PC-3 (cell line): ENCODE measurements around the gene SHTN1. TPM values are rescaled to one million over a fixed set of nuclear protein-coding genes. Genes with fewer than 3 reads are reported as not detected.

ENCODE experiments used
- ATAC-seq: fragments of 200-7000 bp; cut with Tn5 transposase; 2 replicates; pipeline ENCODE4 v1.9.1; 2020; ENCODE audit warnings: mild to moderate bottlenecking, moderate library complexity
- BruUV-seq: library from RNA; stranded (reverse); fragments of 400-500 nt; replicated peaks from 2 replicates; lab custom pipeline; 2021; lab: Mats Ljungman, UMichigan
- CTCF ChIA-PET: fragments of 300-600 bp; sonication (Branson Sonifier 250); formaldehyde crosslinking; loops from one replicate; lab custom pipeline; 2022; ENCODE audit warnings: antibody characterized with exemption; lab: Charles Lee
- POLR2A ChIA-PET: fragments of 300-600 bp; sonication (Branson Sonifier 250); formaldehyde crosslinking; loops from one replicate; lab custom pipeline; 2022; ENCODE audit warnings: antibody characterized with exemption; ENCODE audit not compliant: unreplicated experiment; lab: Charles Lee
- DNase-seq: peaks from one replicate; pipeline ENCODE4 v3.0.0-alpha.2; 2015
- H2AFZ ChIP-seq: fragments of 300-600 bp; sonication (generic); 2 replicates; pipeline ENCODE4 v1.6.0; 2016; ENCODE audit warnings: antibody characterized with exemption, low read length
- H3F3A ChIP-seq: fragments of 300-600 bp; sonication (generic); one replicate; pipeline ENCODE4 v1.6.0; 2017; ENCODE audit warnings: antibody characterized with exemption, low read length, control low read depth, mild to moderate bottlenecking; ENCODE audit not compliant: unreplicated experiment
- H3K27ac ChIP-seq: fragments of 300-600 bp; sonication (generic); 2 replicates; pipeline ENCODE4 v1.5.1; 2016; ENCODE audit warnings: mild to moderate bottlenecking, low read length
- H3K27me3 ChIP-seq: fragments of 300-600 bp; sonication (generic); 2 replicates; pipeline ENCODE4 v1.6.1; 2016; ENCODE audit warnings: low read length, mixed read lengths
- H3K36me3 ChIP-seq: fragments of 300-600 bp; sonication (generic); 2 replicates; pipeline ENCODE4 v1.6.1; 2016; ENCODE audit warnings: low read depth, mixed run types, low read length, mixed read lengths
- H3K4me1 ChIP-seq: fragments of 300-600 bp; sonication (generic); 2 replicates; pipeline ENCODE4 v1.5.1; 2016; ENCODE audit warnings: low read length; ENCODE audit not compliant: insufficient read depth
- H3K4me2 ChIP-seq: fragments of 300-600 bp; sonication (generic); 2 replicates; pipeline ENCODE4 v1.6.0; 2016; ENCODE audit warnings: low read length
- H3K4me3 ChIP-seq: fragments of 300-600 bp; sonication (generic); 2 replicates; pipeline ENCODE4 v1.5.1; 2016; ENCODE audit warnings: mild to moderate bottlenecking, low read length, mixed read lengths
- H3K79me2 ChIP-seq: fragments of 300-600 bp; sonication (generic); 2 replicates; pipeline ENCODE4 v1.6.1; 2017; ENCODE audit warnings: low read length, mixed read lengths
- H3K9ac ChIP-seq: fragments of 300-600 bp; sonication (generic); 2 replicates; pipeline ENCODE4 v1.6.0; 2016; ENCODE audit warnings: mild to moderate bottlenecking, low read length
- H3K9me2 ChIP-seq: fragments of 300-600 bp; sonication (generic); replicated peaks from 2 replicates; pipeline ENCODE4 v1.6.1; 2016; ENCODE audit warnings: mixed run types, low read length, mixed read lengths
- H3K9me3 ChIP-seq: fragments of 300-600 bp; sonication (generic); 2 replicates; pipeline ENCODE4 v1.6.1; 2016; ENCODE audit warnings: low read length, mixed read lengths
- H4K20me1 ChIP-seq: fragments of 300-600 bp; sonication (generic); 2 replicates; pipeline ENCODE4 v1.6.1; 2016; ENCODE audit warnings: low read length, mixed read lengths
- CTCF ChIP-seq: fragments of 300-600 bp; sonication (generic); conservative IDR thresholded peaks from 2 replicates; pipeline ENCODE4 v1.5.1; 2017; ENCODE audit warnings: antibody characterized with exemption, low read depth, mild to moderate bottlenecking, low read length
- EZH2 ChIP-seq: fragments of 300-600 bp; sonication (generic); IDR thresholded peaks from one replicate; pipeline ENCODE4 v1.6.1; 2017; ENCODE audit warnings: antibody characterized with exemption, mild to moderate bottlenecking, low read length; ENCODE audit not compliant: unreplicated experiment
- EZH2phosphoT487 ChIP-seq: fragments of 300-600 bp; sonication (generic); IDR thresholded peaks from 2 replicates; pipeline ENCODE4 v1.6.1; 2018; ENCODE audit warnings: mild to moderate bottlenecking, antibody characterized with exemption, low read length, borderline replicate concordance
- intact Hi-C: fragments of 100-400 bp; cut with micrococcal nuclease; formaldehyde crosslinking; loops from 2 replicates; pipeline ENCODE4 v1.9.0; 2023
- total RNA-seq: library from RNA; depleted of rRNA; stranded (reverse); fragments of >200 nt; gene quantifications from 2 replicates; pipeline ENCODE4 v1.2.3, GENCODE V29; 2014

The SHTN1 gene
- total RNA-seq, 1 experiment from 2014 or later = 13.0 TPM

GRCh38 chr10:116853701-116854100 lies 151.3 kb downstream of the SHTN1 start:
- TF ChIP-seq CTCF = no peak
- no peak for TF ChIP-seq EZH2
- no peak for TF ChIP-seq EZH2phosphoT487

DNA sequence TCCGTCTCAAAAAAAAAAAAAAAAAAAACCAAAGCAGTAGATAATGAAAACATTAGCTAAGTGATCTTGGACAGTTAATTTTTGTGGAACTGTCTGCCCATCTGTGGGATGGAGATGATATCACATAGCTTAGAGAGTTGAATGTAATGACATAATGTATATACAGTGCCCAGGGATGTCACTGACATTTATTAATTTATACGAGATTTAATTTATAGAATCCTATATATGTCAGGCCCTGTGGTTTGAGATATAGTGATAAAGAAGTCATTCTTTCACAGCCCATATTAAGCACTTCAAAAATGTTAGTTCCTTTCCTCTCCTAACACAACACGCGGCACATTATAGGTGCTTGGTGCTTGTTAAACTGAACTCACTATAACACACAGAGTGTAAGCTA lies 151.7 kb downstream of the SHTN1 start:
- no peak for ATAC-seq
- H3K27me3 ChIP-seq = no peaks in the 10 kb centered on the region
- CTCF ChIA-PET = no interaction called here
- BruUV-seq = no TSS peak
- no peak overlapping the region for H2AFZ ChIP-seq
- no peaks in the 10 kb centered on the region for H3K9me2 ChIP-seq
- no peak overlapping the region for H3K4me3 ChIP-seq
- intact Hi-C loops = no loop called here
- no peak overlapping the region for H3K9ac ChIP-seq
- POLR2A ChIA-PET = no interaction called here
- TF ChIP-seq EZH2 (no peak), EZH2phosphoT487 (no peak), CTCF (no peak)
- no peaks in the 10 kb centered on the region for H4K20me1 ChIP-seq
- no peaks in the 10 kb centered on the region for H3K79me2 ChIP-seq
- no peaks in the 10 kb centered on the region for H3K9me3 ChIP-seq
- H3K36me3 ChIP-seq = no peaks in the 10 kb centered on the region
- DNase-seq = no peak
- no peak overlapping the region for H3K27ac ChIP-seq
- H3F3A ChIP-seq = no peaks in the 10 kb centered on the region
- H3K4me1 ChIP-seq = peaks cover 7% of the 10 kb centered on the region
- no peak overlapping the region for H3K4me2 ChIP-seq

More at GRCh38 chr10:116853701-116854100, 151.3 kb downstream of the SHTN1 start:
- intact Hi-C loops = no loop called here
- no peak overlapping the region for H3K4me2 ChIP-seq
- ATAC-seq (no peak), DNase-seq (no peak)
- ChIA-PET POLR2A (no interaction called here), CTCF (no interaction called here)
- no peaks in the 10 kb centered on the region for H3K9me3 ChIP-seq
- no TSS peak for BruUV-seq
- H3K36me3 ChIP-seq = no peaks in the 10 kb centered on the region
- no peaks in the 10 kb centered on the region for H3K79me2 ChIP-seq
- H4K20me1 ChIP-seq = no peaks in the 10 kb centered on the region
- H3K27ac ChIP-seq = no peak overlapping the region
- H3K9ac ChIP-seq = no peak overlapping the region
- no peaks in the 10 kb centered on the region for H3F3A ChIP-seq
- no peak overlapping the region for H3K4me3 ChIP-seq
- H3K9me2 ChIP-seq = no peaks in the 10 kb centered on the region
- H3K27me3 ChIP-seq = no peaks in the 10 kb centered on the region
- H2AFZ ChIP-seq = no peak overlapping the region
- peaks cover 7% of the 10 kb centered on the region for H3K4me1 ChIP-seq

DNA sequence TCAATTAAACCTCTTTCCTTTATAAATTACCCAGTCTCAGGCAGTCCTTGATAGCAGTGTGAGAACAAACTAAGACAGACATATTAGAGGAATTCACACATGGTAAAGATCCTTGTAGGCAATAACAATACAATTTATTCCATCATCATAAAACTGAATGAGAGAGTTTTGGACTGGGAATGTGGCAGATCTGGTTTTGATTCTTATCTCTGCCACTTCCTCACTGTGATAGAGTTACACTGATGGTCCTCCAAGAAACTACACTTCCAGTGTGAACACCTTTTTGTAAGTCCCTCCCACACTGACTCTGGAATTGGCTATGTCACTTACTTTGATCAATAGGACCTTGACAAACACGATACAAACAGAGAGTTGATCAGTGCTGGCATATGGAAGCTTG lies 152.7 kb downstream of the SHTN1 start:
- H3F3A ChIP-seq = no peaks in the 10 kb centered on the region
- ATAC-seq (no peak), DNase-seq (peak; percentile 32)
- no TSS peak for BruUV-seq
- H3K4me3 ChIP-seq = no peak overlapping the region
- H3K27me3 ChIP-seq = no peaks in the 10 kb centered on the region
- no peaks in the 10 kb centered on the region for H3K9me3 ChIP-seq
- H3K4me1 ChIP-seq = peaks cover 7% of the 10 kb centered on the region
- H3K79me2 ChIP-seq = no peaks in the 10 kb centered on the region
- CTCF ChIA-PET = no interaction called here
- H2AFZ ChIP-seq = no peak overlapping the region
- TF ChIP-seq EZH2phosphoT487 (no peak), CTCF (no peak), EZH2 (no peak)
- no peaks in the 10 kb centered on the region for H3K36me3 ChIP-seq
- H3K9me2 ChIP-seq = no peaks in the 10 kb centered on the region
- H4K20me1 ChIP-seq = no peaks in the 10 kb centered on the region
- H3K9ac ChIP-seq = no peak overlapping the region
- no peak overlapping the region for H3K4me2 ChIP-seq
- intact Hi-C loops = no loop called here
- no peak overlapping the region for H3K27ac ChIP-seq
- POLR2A ChIA-PET = no interaction called here
